SU-DHL-6 (cell line): Measurements from ENCODE around the gene CBL.

Experiments used
- H2AFZ ChIP-seq: fragments of 200-600 bp; sonication (generic); 2 replicates; pipeline ENCODE4 v1.6.1; 2014; ENCODE audit warnings: low read depth, mild to moderate bottlenecking, moderate library complexity, mixed read lengths, antibody characterized with exemption, low read length; ENCODE audit not compliant: severe bottlenecking
- H3F3A ChIP-seq: fragments of 200-600 bp; shearing (Covaris generic); 2 replicates; pipeline ENCODE4 v1.6.0; 2016; ENCODE audit warnings: antibody characterized with exemption, mild to moderate bottlenecking; ENCODE audit not compliant: insufficient read depth
- H3K27ac ChIP-seq: fragments of 200-600 bp; sonication (generic); 2 replicates; pipeline ENCODE4 v1.5.1; 2016; ENCODE audit warnings: low read depth, mild to moderate bottlenecking, low read length, moderate library complexity, mixed read lengths
- H3K27me3 ChIP-seq: fragments of 200-600 bp; sonication (generic), shearing (Covaris generic); 2 replicates; pipeline ENCODE4 v1.6.0; 2014; ENCODE audit warnings: mild to moderate bottlenecking, low read length
- H3K36me3 ChIP-seq: fragments of 200-600 bp; sonication (generic); 2 replicates; pipeline ENCODE4 v1.6.1; 2014; ENCODE audit warnings: mild to moderate bottlenecking, low read length, mixed read lengths
- H3K4me2 ChIP-seq: fragments of 300-600, 200-600 bp; shearing (Covaris generic), sonication (generic); 2 replicates; pipeline ENCODE4 v1.6.0; 2014; ENCODE audit warnings: low read length, low read depth, mild to moderate bottlenecking; ENCODE audit not compliant: poor library complexity, severe bottlenecking
- H3K4me3 ChIP-seq: fragments of 200-600 bp; sonication (generic); 2 replicates; pipeline ENCODE4 v1.5.1; 2014; ENCODE audit warnings: antibody characterized with exemption, low read length, mild to moderate bottlenecking, mixed read lengths; ENCODE audit not compliant: insufficient read depth, poor library complexity, severe bottlenecking
- H3K79me2 ChIP-seq: fragments of 200-600 bp; sonication (generic); 2 replicates; pipeline ENCODE4 v1.6.1; 2014; ENCODE audit warnings: mild to moderate bottlenecking, low read length, moderate library complexity; ENCODE audit not compliant: insufficient read depth
- H3K9ac ChIP-seq: fragments of 200-600 bp; sonication (generic); 2 replicates; pipeline ENCODE4 v1.7.0; 2014; ENCODE audit warnings: mild to moderate bottlenecking, low read length
- H3K9me2 ChIP-seq: fragments of 200-600 bp; sonication (generic); replicated peaks from 2 replicates; pipeline ENCODE4 v1.6.1; 2014; ENCODE audit warnings: low read length; ENCODE audit not compliant: insufficient read depth
- H3K9me3 ChIP-seq: fragments of 200-600 bp; sonication (generic); 2 replicates; pipeline ENCODE4 v1.6.1; 2014; ENCODE audit warnings: low read length, mixed read lengths; ENCODE audit not compliant: insufficient read depth
- H4K20me1 ChIP-seq: fragments of 200-600 bp; sonication (generic); 2 replicates; pipeline ENCODE4 v1.6.1; 2014; ENCODE audit warnings: low read depth, mild to moderate bottlenecking, antibody characterized with exemption, low read length, moderate library complexity, mixed read lengths
- EZH2phosphoT487 ChIP-seq: fragments of 200-600 bp; sonication (generic), shearing (Covaris generic); conservative IDR thresholded peaks from 2 replicates; pipeline ENCODE4 v1.6.1; 2018; ENCODE audit warnings: mild to moderate bottlenecking, antibody characterized with exemption, low read length, moderate library complexity, mixed read lengths
- TF ChIP-seq, protein P1 (sequence below): fragments of 200-600 bp; sonication (generic); IDR thresholded peaks from one replicate; pipeline ENCODE4 v1.5.1; 2017; ENCODE audit warnings: antibody characterized with exemption, mild to moderate bottlenecking, low read length, moderate library complexity; ENCODE audit not compliant: insufficient read depth, poor library complexity, severe bottlenecking

The CBL gene

DNA sequence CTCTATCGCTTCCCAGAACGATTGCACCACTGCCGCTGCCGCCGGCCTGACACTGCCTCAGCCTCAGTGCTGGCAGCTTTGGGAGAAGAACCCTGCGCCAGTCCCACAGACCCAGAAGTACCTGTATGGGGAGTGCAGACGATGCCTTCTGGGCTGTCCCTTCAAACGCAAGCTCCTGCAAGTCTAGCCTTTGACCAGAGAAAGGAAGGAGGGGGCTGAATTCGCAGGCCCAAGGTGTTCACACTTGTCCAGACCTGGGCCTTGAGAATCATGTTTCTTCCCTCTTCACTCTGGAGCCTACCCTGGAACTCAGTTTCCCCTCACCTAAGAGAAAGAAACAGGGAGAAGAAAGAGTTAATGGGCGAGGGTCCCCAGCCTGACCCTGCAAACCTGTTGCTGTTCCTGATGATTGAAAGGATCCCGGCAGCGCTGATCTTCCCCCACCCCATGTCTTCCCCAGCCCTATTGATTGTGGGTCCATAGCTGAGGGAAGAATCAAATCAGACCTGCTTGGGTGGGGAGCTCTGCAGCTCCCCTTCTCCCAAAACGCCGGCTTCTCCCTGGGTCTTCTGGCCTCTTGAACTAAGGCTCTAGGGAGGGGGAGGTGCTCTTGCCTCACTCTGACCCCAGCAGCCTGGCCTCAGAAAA, 111.6 kb downstream of the CBL start:
- Histone ChIP-seq H3K9me3 (no peaks in the 10 kb centered on the region), H3K36me3 (no peaks in the 10 kb centered on the region), H3F3A (peaks cover 6% of the 10 kb centered on the region; the same call in 1 of the 2 replicates), H3K4me3 (no peak overlapping the region), H2AFZ (no peak overlapping the region), H4K20me1 (no peaks in the 10 kb centered on the region), H3K9ac (no peak overlapping the region), H3K79me2 (no peaks in the 10 kb centered on the region), H3K4me2 (no peak overlapping the region), H3K9me2 (no peaks in the 10 kb centered on the region), H3K27ac (no peak overlapping the region), H3K27me3 (no peaks in the 10 kb centered on the region)
- TF ChIP-seq EZH2phosphoT487, result no peak
- TF ChIP-seq, protein P1, sequence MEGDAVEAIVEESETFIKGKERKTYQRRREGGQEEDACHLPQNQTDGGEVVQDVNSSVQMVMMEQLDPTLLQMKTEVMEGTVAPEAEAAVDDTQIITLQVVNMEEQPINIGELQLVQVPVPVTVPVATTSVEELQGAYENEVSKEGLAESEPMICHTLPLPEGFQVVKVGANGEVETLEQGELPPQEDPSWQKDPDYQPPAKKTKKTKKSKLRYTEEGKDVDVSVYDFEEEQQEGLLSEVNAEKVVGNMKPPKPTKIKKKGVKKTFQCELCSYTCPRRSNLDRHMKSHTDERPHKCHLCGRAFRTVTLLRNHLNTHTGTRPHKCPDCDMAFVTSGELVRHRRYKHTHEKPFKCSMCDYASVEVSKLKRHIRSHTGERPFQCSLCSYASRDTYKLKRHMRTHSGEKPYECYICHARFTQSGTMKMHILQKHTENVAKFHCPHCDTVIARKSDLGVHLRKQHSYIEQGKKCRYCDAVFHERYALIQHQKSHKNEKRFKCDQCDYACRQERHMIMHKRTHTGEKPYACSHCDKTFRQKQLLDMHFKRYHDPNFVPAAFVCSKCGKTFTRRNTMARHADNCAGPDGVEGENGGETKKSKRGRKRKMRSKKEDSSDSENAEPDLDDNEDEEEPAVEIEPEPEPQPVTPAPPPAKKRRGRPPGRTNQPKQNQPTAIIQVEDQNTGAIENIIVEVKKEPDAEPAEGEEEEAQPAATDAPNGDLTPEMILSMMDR, result no peak

DNA sequence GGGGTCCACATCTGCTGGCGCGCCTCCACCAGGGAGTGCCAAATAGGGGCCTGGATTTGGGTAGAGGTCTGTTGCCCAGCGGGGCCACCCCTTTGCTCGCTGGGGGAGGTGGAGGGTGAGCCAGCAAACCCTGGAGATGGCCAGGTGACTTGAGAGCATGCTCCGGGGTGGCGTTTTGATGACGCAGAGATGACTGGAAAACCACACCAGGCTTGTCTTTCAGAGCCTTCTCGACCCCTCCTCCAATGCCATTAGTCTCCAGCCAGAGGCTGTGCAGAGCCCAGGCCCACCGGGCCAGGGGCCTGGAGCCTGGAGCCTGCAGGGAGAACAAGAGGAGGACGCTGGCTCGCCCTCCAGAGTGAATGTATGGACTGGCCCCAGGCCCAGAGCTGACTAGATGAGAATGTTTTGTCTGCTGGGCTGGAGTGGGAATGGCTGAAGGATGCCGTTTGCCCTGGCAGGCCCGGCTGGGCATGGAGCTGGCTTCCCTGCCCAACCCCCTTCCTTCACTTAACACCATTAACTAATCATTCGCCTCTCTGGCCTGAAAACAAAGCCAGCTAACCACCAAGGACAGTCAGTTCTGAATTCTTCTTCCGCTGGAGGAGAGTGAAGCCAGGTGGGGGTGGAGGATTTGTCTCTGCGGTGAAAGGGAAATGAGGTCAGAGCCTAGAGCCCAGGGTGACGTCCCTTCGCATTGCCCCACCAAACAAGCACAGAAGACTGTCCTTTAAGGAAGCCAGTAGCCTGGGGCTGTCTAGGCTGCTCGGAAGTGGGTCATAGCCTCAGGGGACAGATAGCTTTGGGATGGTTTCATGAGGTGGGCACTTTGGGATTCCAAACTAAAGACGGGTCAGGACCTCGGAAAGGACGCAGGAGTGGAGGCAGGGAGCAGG, 112.3 kb downstream of the CBL start:
- H3K79me2 ChIP-seq, result no peaks in the 10 kb centered on the region
- H3K36me3 ChIP-seq, result no peaks in the 10 kb centered on the region
- H3F3A ChIP-seq, result peaks cover 6% of the 10 kb centered on the region; the same call in 1 of the 2 replicates
- no peak overlapping the region for H3K27ac ChIP-seq
- no peaks in the 10 kb centered on the region for H3K9me3 ChIP-seq
- no peak overlapping the region for H3K9ac ChIP-seq
- TF ChIP-seq, protein P1, result no peak
- no peak for TF ChIP-seq EZH2phosphoT487
- H3K4me2 ChIP-seq, result no peak overlapping the region
- H3K9me2 ChIP-seq, result no peaks in the 10 kb centered on the region
- no peak overlapping the region for H2AFZ ChIP-seq
- no peaks in the 10 kb centered on the region for H3K27me3 ChIP-seq
- no peak overlapping the region for H3K4me3 ChIP-seq
- H4K20me1 ChIP-seq, result no peaks in the 10 kb centered on the region

DNA sequence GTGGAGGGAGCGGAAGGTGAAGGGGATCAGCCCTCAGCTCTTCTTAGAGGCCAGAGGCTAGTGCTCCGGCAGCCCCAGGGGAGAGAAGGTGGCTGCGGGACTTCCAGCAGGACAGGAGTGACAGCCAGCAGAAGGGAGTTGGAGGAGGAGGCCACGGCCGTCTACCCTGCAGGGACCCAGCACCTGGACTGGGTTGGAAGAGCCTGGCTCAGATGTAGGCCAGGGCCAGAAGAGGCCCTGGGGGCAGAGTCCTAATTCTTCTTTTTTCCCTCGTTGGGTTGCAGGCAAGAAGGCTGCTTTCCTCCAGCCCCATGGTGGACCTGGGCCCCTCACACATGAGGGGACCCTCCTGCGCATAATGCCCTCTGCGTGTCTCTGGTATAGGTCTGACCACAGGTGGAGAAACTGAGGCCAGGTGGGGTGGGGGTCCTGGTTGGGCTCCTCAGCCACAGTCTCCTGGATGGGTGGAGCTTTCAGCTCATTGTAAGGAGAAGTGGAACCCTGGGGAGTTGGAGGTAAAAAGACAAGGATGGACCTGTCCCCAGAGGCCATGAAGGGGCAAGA, 113.1 kb downstream of the CBL start:
- Histone ChIP-seq H3K27ac (no peak overlapping the region), H3K4me3 (no peak overlapping the region), H3K9ac (no peak overlapping the region), H3K4me2 (no peak overlapping the region), H3K79me2 (no peaks in the 10 kb centered on the region), H3K36me3 (no peaks in the 10 kb centered on the region), H3K27me3 (no peaks in the 10 kb centered on the region), H3K9me2 (no peaks in the 10 kb centered on the region), H3K9me3 (no peaks in the 10 kb centered on the region), H3F3A (peaks cover 6% of the 10 kb centered on the region; the same call in 1 of the 2 replicates), H2AFZ (no peak overlapping the region), H4K20me1 (no peaks in the 10 kb centered on the region)
- TF ChIP-seq, protein P1, result no peak
- TF ChIP-seq EZH2phosphoT487, result no peak
